HG03159 (cell line): ENCODE data around the gene FZD4.
"Not testable (repeated sequence)": the region's sequence is repeated elsewhere in the genome, so short reads cannot be mapped to it uniquely, and the experiment has no call there.

ENCODE experiments used
- ATAC-seq: cut with Tn5 transposase; IDR thresholded peaks from one replicate; pipeline ENCODE4 v1.9.1; 2021; ENCODE audit warnings: mild to moderate bottlenecking, moderate library complexity; ENCODE audit not compliant: unreplicated experiment

The FZD4 gene

DNA sequence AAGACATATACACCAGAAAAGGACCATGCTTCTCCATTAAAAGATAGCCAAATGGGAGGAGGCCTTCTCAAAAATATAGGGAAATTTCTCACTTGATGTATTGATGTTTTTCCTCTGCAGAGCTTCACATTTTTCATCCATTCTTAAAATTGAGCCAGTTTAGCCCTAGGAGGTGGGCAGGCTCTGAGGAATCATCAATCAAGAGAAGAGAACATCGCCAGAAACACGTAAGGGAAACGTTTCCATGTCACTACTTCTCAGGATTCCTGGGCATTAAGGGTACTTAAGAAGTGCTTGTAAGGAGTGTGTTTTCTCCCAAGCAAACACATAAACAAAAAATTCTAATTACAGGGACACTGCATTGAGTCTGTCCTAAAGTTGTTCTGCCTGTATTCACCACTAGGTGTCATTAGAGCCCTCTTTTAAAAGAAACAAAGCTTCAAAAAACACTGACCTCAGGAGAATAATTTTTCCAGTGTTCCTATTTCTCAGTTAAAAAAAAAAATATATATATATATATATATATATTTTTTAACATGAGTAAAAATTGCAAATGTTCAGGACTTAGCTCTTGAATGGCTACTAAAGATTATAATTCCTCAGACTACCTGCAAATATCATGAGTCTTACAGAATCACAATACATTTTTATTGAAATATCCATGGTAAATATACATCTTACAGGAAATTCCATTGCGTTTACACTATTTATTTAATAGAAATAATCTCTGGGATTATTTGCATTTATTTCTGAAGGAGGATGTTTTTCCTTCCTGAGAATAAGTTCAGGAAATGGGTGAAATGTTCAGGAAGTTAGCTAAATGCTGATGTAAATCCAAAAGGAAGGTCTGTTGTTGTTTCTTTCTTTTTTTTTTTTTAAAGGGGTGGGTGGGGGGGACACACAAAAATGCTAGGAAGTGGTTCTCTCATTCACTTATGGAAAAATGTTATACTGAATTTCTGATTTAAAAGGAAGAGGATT, 16.0 kb downstream of the FZD4 start:
- peak; percentile 80 for ATAC-seq

DNA sequence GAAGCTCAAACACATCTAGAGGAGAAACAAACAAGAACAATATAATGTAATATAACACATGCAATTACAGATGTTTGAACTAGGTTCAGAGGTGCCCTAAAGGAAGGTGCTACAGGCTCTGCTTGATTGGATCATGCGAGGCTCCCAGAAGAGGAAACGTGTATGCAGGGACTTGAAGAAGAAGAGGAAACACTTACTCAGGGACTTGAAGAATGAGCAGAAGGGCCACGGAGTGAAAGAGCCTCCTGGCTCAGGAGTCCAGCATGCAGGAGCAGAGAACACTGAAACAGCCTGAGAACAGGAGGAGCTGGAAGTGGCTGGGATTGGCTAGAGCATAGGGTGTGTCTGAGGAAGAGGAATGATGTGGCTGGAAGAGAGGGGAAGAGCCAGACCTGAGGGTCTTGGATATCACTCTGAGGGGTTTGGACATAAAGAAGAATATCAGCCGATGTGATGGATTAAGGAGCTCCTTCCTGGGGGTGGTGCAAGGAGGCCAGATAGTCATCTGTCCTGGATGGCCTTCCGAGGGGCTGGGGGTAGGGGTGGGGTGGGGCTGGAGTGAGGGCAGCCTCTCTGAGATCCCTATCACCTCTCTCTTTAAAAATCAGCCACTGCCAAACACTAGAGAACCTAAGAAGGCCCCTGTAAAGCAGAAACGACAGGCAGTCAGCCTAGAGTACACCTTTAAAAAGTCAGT, 16.8 kb downstream of the FZD4 start:
- peak; percentile 19 for ATAC-seq

DNA sequence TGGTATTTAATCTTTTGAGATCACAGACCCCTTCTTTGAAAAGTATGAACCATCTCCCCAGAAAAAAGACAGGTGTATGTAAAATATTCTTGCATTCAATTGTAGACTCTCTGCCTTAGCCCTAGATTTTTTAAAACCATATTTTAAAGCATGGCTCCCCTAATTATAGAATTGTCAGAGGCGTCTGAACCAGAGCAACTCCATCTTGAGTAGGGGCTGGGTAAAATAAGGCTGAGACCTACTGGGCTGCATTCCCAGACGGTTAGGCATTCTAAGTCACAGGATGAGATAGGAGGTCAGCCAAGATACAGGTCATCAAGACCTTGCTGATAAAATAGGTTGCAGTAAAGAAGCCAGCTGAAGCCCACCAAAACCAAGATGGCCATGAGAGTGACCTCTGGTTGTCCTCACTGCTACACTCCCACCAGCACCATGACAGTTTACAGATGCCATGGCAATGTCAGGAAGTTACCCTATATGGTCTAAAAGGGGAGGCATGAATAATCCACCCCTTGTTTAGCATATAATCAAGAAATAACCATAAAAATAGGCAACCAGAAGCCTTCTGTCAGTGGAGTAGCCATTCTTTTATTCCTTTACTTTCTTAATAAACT, 17.9 kb downstream of the FZD4 start:
- ATAC-seq = not testable (repeated sequence)

DNA sequence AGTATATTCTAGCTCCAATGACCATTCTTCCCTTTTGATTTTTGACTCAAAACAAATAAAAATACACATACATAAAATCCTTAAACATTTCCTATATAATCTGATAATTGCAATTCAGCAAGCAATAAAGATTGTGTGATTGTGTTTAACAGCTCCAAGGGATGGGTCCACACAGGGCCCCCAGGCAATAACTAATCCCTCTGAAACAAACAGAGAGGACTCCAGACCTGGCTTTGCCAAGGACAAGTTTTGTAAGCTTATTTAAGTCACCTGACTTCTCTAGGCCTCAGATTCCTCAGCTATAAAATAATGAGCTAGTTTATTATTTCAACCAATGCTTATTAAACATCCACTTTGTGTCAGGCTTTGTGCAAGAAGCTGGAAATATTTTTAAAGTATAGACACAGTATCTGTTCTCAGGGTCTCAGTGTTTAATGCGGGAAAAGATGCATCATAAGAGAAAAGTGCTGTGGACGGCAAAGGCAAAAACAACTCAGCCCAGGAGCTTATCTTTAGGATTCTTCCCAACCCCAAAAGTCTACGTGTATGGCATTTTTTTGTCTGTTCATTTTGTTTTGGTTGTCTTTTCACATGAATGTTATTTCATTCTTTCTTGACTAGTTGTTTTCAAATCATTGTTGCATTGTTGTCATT, 20.1 kb downstream of the FZD4 start:
- no peak for ATAC-seq

DNA sequence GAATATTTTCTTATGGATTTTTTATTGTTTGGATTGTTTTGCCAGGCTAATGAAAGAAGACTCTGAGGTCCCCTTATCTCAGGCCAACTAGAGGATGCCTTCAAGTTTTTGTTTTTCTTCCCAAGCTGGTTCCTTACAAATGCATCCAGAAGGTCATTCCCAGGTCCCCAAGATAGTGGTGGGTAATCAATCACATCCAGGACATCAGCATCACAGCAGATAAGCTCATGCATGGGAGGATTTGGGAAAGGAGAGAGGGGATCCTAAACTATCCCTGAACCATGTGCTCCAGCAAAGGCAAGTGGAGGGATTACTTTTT, 20.7 kb downstream of the FZD4 start:
- no peak for ATAC-seq

DNA sequence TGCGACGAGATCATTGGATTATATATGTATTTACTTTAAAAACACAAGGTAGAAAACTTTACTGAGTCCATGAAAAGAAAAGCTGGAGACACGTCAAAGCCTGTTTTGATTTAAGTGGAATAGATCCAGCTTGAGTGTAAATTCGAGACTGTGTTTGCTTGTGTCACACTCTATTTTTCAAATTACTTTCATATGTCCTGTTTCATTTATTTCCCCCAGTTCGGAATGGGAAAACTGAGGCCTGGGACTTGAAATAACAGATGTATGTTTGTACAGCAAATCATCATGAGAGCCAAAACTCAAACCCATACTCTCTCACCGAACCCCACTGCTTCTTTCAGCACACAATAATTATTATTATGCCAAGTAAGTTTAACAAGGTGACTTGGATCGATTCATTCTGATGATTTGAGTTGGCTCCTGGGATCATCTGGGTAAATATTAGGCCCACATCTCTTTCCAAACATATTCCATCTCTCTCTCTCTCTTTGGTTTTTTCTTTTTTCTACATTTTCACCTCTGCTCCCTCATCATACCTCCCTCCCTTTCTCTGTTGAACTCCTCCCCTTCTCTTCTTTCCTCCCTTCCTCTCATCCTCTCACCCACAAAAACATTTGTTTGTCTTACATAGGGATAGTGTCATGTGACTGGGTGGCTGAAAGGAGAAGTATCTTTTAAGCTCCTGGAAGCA, 21.2 kb downstream of the FZD4 start:
- no peak for ATAC-seq

DNA sequence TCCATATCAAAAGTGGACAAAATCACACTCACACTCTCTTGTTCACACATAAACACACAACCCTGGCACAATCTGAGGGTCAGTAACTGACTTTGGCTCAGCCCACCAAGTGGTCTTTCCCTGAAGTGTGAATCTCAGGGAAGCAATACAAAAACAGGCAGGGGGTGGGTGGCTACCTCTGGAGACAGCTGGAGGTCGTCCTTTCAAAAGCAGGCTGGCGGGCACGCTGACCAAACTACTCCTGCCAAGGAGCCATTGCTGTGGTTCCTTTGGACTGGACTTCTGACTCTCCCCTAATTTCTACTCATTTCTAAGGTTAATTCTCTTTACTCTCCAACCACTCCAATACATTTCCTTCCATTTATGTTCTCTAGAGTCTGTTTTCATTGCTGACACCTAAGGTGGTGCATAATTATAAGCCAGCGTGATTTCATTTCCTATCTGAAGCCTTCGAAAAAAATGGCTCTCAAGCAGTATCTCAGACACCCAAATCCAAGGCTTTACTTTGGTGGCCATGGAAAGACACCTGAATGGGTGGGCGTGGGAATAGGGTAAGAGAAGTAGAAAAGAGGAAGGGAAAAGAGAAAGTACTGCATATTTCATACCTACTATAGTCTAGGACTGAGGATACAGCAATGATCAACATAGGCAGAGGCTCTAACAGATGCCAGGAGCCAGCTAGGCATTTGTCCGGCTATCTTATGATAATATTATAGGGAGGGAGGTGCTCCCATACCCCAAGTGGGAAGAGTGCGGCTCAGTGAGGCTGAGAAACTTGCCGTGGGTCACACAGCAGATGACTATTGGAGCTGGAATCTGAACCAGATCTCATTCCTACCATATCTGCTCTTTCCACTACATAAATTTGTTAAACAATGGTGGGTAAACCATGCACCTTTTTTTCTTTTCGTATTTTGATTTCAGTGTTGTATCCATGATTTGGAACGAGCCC, 22.0 kb downstream of the FZD4 start:
- no peak for ATAC-seq

DNA sequence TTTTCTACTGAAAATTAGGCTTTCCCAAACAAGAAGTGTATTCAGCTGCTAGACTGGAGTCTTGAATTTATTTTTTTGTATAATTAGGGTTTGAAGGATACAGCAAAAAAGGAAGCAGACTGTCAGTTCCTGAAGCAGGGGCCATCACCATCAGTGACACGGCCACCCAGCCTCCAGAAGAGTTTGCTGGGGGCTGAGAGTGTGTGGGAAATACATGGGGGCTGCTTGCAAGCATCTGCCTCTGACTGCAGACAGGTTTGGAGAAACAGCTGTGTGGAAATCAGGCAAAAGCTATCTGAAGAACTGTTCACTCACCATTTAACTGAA, 23.0 kb downstream of the FZD4 start:
- no peak for ATAC-seq

DNA sequence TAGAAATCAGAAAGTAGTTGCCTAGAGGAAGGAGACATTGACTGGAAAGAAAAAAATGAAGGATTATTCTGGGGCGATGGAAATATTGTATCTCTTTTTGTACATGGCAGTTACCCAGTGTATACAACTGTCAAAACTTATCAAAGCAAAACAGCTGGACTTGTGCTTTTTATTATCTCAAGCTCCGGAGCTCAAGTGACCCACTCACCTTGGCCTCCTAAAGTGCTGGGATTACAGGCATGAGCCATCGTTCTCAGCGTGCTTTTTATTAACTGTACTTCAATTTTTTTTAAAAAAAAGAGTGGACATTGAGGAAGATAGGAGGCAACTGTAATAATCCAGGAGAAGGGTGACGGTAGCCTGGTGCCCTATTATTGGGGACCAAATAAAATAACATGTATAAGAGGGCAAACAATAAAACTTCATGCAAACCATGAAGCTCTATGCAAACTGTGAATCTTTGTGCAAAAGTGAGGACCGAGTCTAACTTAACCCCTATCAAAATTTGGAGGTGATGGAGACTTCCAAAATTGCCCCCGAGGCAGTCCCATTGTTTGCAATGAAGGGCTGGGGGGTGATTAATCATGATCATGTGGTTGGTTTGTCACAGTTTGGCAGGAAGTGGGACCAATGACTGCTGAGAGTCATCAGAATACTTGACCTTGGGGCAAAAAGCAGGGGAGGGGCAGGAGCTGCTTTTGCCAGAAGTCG, 23.5 kb downstream of the FZD4 start:
- no peak for ATAC-seq

DNA sequence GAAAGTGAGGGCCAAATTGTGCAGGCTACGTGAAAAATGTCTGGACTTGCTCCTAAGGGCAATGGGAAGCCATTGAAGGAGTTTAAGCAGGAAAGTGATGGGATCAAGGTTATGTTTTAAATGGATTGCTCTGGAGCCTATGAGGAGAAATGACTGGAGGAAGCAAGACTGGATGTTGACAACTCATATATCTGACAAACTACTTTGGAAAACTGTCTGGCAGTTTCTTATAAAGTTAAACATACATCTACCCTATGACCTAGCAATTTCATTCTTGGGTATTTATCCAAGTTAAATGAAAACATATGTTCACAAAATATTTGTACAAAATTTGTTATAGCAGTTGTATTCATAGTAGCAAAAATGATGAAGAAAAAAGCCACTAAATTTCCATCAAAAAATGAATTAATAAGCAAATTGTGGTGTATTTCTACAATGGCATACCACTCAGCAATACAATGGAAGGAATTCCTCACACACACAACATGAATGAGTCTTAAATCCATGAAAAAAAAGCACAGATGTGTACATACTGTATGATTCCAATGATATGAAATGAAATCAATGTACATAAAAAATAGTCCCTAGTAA, 24.1 kb downstream of the FZD4 start:
- no peak for ATAC-seq

DNA sequence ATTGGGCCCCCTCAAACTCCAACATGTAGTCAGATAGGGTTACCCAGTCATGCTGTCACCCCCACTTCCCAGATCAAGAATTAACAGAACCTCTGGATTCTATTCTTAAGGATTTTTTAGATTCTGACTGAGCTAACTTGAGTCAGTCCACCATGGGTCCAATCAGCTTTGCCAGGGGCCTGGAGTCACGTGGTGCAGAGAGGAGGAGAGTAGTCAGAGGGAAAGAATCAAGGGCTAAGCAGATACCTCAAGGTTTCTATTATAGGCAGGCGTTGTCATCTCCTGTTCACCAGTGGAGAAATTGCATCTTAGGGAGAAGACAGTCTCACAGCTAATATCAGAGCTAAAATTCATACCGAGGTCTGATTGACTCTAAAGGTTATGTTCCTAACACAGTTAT, 28.2 kb downstream of the FZD4 start:
- no peak for ATAC-seq

DNA sequence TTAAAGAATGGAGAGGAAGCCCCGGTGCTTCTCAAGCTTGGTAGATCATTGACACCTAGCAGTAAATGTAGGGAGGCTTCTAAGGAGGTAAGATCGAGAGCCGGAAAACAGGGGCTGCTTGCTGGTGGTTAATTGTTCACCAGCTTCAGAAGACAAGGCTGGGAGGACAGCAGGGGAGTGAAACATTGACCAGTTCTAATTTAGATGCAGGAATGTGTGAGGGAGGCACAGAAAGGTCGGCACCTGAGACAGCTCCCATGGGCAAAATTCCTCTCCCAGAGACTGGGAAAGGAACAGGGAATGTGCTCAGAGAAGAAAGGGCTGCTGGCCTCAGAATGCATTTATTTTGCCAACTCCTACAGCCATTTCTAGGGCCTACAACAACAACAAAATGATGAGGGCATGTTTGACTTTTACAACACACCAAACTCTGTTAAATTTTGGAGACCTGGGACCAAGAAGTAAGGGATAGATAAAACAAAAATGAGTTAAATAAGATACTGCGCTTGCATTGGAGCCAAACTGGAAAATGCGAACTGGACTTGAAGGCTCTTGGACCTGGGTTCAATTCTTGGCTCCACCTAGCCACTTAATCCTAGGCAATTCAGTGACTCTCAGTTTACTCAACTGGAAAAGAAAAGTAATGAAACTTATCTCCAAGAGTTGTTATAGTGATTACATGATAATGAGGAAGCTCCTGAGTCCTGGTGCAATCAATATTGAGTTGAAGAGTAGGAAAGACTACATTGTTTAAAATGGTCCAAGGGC, 31.0 kb downstream of the FZD4 start:
- no peak for ATAC-seq

DNA sequence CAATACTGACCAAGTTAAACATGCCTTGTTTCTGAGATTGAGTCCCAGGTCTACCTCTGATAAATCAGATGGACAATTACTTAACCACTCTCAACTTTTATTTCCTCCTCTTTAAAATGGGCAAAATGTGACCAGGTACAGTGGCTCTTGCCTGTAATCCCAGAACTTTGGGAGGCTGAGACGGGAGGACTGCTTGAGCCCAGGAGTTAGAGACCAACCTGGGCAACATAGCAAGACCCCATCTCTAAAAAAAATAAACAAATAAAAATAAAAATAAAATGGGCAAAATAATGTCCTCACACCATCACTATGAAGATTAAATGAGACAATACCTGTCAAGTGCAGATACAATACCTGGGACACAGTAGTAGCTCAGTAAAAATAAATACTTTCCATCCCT, 33.0 kb downstream of the FZD4 start:
- ATAC-seq = no peak

DNA sequence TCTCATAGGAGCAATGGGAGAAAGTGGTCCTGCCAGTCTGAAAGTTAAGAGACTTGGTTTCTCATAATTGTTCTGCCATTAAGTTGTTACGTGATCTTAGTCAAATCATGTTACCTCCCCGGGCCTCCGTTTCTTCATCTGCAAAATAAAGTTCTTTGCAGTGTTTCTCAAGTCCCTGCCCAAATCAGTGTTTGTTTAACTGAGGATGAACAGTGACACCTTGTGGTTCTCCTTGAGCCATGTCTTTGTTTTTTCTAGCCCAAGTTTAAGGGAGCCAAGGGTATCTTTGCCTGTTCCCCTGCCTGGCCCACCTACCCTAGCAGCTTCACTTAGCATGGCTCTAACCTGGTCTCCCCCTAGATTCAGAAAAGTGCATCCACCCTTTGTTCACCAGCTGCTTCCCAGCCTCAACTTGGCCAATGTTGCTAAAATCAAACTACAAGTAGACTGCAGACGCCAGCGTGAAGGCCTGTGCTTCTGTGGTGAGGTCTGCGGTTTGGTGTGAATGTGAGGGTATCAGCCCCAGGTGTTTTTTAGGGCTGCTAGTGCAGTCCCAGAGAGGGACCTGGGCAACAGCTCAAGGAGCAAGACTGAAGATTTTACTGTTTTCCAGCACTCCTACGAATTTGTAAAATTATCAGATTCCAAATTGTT, 35.5 kb downstream of the FZD4 start:
- ATAC-seq = peak; percentile 75

DNA sequence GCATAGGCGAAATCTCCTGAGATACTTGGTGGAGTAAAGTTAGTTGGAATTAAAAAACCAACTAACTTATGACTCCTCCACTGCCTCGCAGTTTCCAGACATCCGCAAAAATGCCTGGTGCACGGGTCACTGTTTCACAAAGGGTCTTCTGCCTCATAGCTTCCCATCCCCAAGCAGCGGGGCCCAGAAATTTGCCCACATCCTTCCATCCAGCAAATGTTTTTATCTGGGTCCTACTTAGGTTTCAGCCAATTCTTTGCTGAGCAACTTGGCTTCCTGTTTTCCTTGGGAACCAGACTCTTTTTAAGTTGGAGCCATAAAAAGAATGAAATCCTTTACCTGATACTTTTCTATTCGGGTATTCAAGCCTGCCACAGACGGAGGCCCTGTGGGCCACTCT, 36.2 kb downstream of the FZD4 start:
- no peak for ATAC-seq

DNA sequence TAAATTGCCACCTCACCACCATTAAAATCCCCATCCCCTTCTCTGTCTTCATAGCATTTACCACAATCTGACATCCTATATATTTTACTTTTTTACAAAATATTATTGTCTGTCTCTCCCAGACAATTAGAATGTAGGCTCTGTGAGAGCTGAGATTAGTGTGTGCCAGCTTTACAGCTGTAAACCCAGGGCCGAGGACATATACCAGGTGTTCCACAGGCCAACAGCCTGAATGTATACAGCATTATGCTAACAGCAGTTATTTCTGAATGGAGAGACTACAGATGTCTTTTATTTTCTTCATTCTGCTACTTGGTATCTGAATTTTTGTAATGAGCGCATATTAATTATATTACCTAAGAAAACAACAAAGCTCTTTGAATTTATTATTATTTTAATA, 36.7 kb downstream of the FZD4 start:
- ATAC-seq = no peak

DNA sequence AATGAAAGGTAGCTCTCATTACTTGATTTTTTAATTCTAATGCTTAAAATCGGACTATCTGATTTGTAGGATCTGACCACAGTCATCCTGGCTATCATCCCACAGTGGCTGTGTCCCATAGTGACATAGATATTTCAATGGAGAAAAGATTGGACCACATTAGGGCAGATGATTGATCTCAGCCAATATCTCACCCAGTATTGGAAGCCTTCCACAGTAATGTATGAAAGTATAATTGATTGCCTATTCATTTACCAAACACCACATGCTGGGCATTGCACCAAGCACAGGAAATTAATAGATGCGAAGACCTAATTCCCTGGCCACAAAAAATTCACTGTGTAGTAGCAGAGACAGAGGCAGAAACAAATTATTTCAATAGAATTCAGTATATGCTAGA, 37.6 kb downstream of the FZD4 start:
- ATAC-seq = no peak

DNA sequence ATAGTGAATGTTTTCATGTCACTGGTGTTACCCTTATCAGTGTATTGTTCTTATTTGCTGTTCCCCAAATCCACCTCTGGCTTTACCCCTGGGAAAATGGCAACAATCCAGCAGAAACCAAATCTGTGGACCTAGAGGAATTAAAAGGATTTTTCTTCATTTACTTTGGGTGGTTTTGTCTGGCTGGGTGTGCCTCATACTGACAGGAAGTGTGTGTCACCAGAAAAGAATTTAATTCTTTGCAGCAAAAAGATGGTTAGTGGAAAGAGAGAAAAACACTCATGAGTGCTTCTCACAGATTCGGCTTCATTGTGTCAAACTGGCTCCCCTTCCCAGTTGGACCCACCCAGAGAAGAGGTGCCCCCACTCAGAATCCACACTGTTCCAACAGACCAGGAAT, 38.9 kb downstream of the FZD4 start:
- ATAC-seq = no peak
